A549 (cell line): ENCODE data around the gene PRR14. TPM values are rescaled to one million over a fixed set of nuclear protein-coding genes. Genes with fewer than 3 reads are reported as not detected.
A peak's percentile ranks its signal among the peaks of the same experiment; 100 is the strongest.
"Not testable (repeated sequence)": the region's sequence is repeated elsewhere in the genome, so short reads cannot be mapped to it uniquely, and the experiment has no call there.

ENCODE experiments used
- ATAC-seq, 2 experiments: fragments of 200-7000 bp in 1 of 2; fragments of >200 bp in 1 of 2; cut with Nextera tagmentation in 1 of 2; cut with Tn5 transposase in 1 of 2; 3 replicates each; pipeline versions ENCODE4 v1.8.0 to v1.9.1; 2018 to 2020; ENCODE audit warnings: mild to moderate bottlenecking in 1 of 2, moderate library complexity in 1 of 2
- CTCF ChIA-PET: fragments of 300-600 bp; sonication (Branson Sonifier 250); formaldehyde crosslinking; extraction: SDS; loops from one replicate; lab custom pipeline; 2021; ENCODE audit warnings: antibody characterized with exemption, inconsistent platforms; lab: Yijun Ruan, JAX
- POLR2A ChIA-PET: fragments of 350-600 bp; formaldehyde crosslinking; extraction: SDS; loops from one replicate; lab custom pipeline; 2021; ENCODE audit warnings: antibody characterized with exemption, inconsistent platforms; lab: Yijun Ruan, JAX
- DNase-seq, 2 experiments: peaks; one replicate each; pipeline versions ENCODE4 v3.0.0 to v3.0.0-alpha.2; 2011 to 2016; ENCODE audit warnings: low read depth in 1 of 2, low spot score in 1 of 2
- FAIRE-seq: peaks from 2 replicates; lab custom pipeline; 2011; peaks lifted over from hg19 to GRCh38; lab: Jason Lieb, UNC
- H3K27ac ChIP-seq, 2 experiments: fragments of >200 bp; sonication (Bioruptor Twin); formaldehyde crosslinking; 3 replicates each; pipeline ENCODE4 v1.5.1; 2016 to 2017
- H3K4me1 ChIP-seq: fragments of >200 bp; sonication (Bioruptor Twin); formaldehyde crosslinking; 3 replicates; pipeline ENCODE4 v1.6.1; 2016
- H3K4me2 ChIP-seq: fragments of >200 bp; sonication (Bioruptor Twin); formaldehyde crosslinking; 3 replicates; pipeline ENCODE4 v1.6.1; 2016
- H3K4me3 ChIP-seq: fragments of >200 bp; sonication (Bioruptor Twin); formaldehyde crosslinking; 3 replicates; pipeline ENCODE4 v1.5.1; 2016
- H3K9me3 ChIP-seq: fragments of >200 bp; sonication (Bioruptor Twin); formaldehyde crosslinking; 3 replicates; pipeline ENCODE4 v1.6.1; 2016
- ATOH8 ChIP-seq: fragments of 250-450 bp; sonication (Bioruptor Pico); IDR thresholded peaks from 2 replicates; pipeline ENCODE4 v1.5.0; 2020; ENCODE audit warnings: low read depth, mild to moderate bottlenecking, moderate library complexity
- BCL3 ChIP-seq: fragments of >200 bp; sonication (Bioruptor Twin); formaldehyde crosslinking; IDR thresholded peaks from 3 replicates; pipeline ENCODE4 v1.6.1; 2016
- CHD4 ChIP-seq: fragments of 200-600 bp; sonication (generic); IDR thresholded peaks from 2 replicates; pipeline ENCODE4 v1.6.1; 2016; ENCODE audit warnings: antibody characterized with exemption, mild to moderate bottlenecking, borderline replicate concordance
- EHF ChIP-seq: fragments of 250-450 bp; sonication (Bioruptor Pico); IDR thresholded peaks from 2 replicates; pipeline ENCODE4 v1.5.0; 2020; ENCODE audit warnings: mild to moderate bottlenecking
- ESRRA ChIP-seq: fragments of 150-350 bp; IDR thresholded peaks from 2 replicates; pipeline ENCODE4 v1.6.1; 2014; ENCODE audit warnings: mild to moderate bottlenecking, low read length, borderline replicate concordance
- FOSL2 ChIP-seq, 2 experiments: fragments of 450-650 bp in 1 of 2; fragments of >200 bp in 1 of 2; sonication (Bioruptor Twin) in 1 of 2; formaldehyde crosslinking; IDR thresholded peaks; 2 replicates each; pipeline versions ENCODE4 v1.5.0 to v1.6.1; 2016 to 2020; ENCODE audit warnings: mild to moderate bottlenecking in 1 of 2, moderate library complexity in 1 of 2
- FOXS1 ChIP-seq: fragments of 250-450 bp; sonication (Bioruptor Pico); IDR thresholded peaks from 2 replicates; pipeline ENCODE4 v1.5.0; 2020; ENCODE audit warnings: mild to moderate bottlenecking, moderate library complexity
- HOXB13 ChIP-seq: fragments of 250-450 bp; sonication (Bioruptor Pico); IDR thresholded peaks from 2 replicates; pipeline ENCODE4 v1.5.0; 2020; ENCODE audit warnings: low read depth, mild to moderate bottlenecking, moderate library complexity
- KDM1A ChIP-seq: fragments of 200-600 bp; sonication (generic); IDR thresholded peaks from 2 replicates; pipeline ENCODE4 v1.6.1; 2016; ENCODE audit warnings: low read depth, mild to moderate bottlenecking
- KDM5A ChIP-seq: fragments of 200-600 bp; sonication (generic); IDR thresholded peaks from 2 replicates; pipeline ENCODE4 v1.6.1; 2016; ENCODE audit warnings: antibody characterized with exemption, mild to moderate bottlenecking
- NFE2L2 ChIP-seq: fragments of 150-350 bp; conservative IDR thresholded peaks from 2 replicates; pipeline ENCODE4 v1.6.1; 2014; ENCODE audit warnings: low read length
- NR3C1 ChIP-seq: fragments of >200 bp; sonication (Bioruptor Twin); formaldehyde crosslinking; IDR thresholded peaks from 3 replicates; pipeline ENCODE4 v1.6.1; 2017
- RAD21 ChIP-seq, 2 experiments: fragments of >200 bp in 1 of 2; sonication (Bioruptor Twin) in 1 of 2; formaldehyde crosslinking in 1 of 2; IDR thresholded peaks in 1 of 2; conservative IDR thresholded peaks in 1 of 2; 2 replicates in 1 of 2; 3 replicates in 1 of 2; pipeline ENCODE4 v1.6.1; 2012 to 2018; ENCODE audit warnings: inconsistent platforms in 1 of 2
- RARB ChIP-seq: fragments of 250-450 bp; sonication (Bioruptor Pico); IDR thresholded peaks from 2 replicates; pipeline ENCODE4 v1.8.0; 2021; ENCODE audit warnings: mild to moderate bottlenecking, moderate library complexity
- SMC3 ChIP-seq: fragments of >200 bp; sonication (Bioruptor Twin); formaldehyde crosslinking; IDR thresholded peaks from 3 replicates; pipeline ENCODE4 v1.6.1; 2018; ENCODE audit warnings: inconsistent platforms
- SREBF2 ChIP-seq: fragments of 450-650 bp; IDR thresholded peaks from 2 replicates; pipeline ENCODE4 v1.6.1; 2014; ENCODE audit warnings: mild to moderate bottlenecking, moderate library complexity
- TP53 ChIP-seq: fragments of 250-450 bp; sonication (Bioruptor Pico); IDR thresholded peaks from 2 replicates; pipeline ENCODE4 v1.5.0; 2021; ENCODE audit warnings: mild to moderate bottlenecking, moderate library complexity
- ZSCAN20 ChIP-seq: fragments of 250-450 bp; sonication (Bioruptor Pico); IDR thresholded peaks from 2 replicates; pipeline ENCODE4 v1.8.0; 2022; ENCODE audit warnings: mild to moderate bottlenecking, moderate library complexity
- WGBS: methylation state at CpG from one replicate; pipeline ENCODE4 v1.1.6; 2017; ENCODE audit errors: missing lambda C conversion rate; 5-methylcytosine and 5-hydroxymethylcytosine counted together
- polyA plus RNA-seq, 4 experiments: library from polyadenylated mRNA; depleted of rRNA in 3 of 4; stranded (reverse); fragments of >200 nt; fragmentation: RNase III in 1 of 4; extraction: RNeasy Plus Mini Kit Qiagen cat#74134 plus additional on column Dnase treatment in 1 of 4; gene quantifications; 2 replicates in 3 of 4; 3 replicates in 1 of 4; pipeline ENCODE4 v1.2.3, GENCODE V29; 2011 to 2017
- TF ChIP-seq, protein P1 (sequence below): fragments of >200 bp; sonication (Bioruptor Twin); formaldehyde crosslinking; IDR thresholded peaks from 2 replicates; pipeline ENCODE4 v1.6.1; 2016
- TF ChIP-seq, protein P2 (sequence below): IDR thresholded peaks from 2 replicates; pipeline ENCODE4 v1.6.1; 2012
- TF ChIP-seq, protein P3 (sequence below): fragments of >200 bp; sonication (Bioruptor Twin); formaldehyde crosslinking; IDR thresholded peaks from 3 replicates; pipeline ENCODE4 v1.5.1; 2016

PRR14 gene
- polyA plus RNA-seq, 2 of the 4 experiments (the other 2 are of a cell fraction), result 6.3 to 18.2 TPM

GRCh38 chr16:30628628-30629540 lies 21.9 kb upstream of the PRR14 start:
- DNase-seq (peak; percentile 73 to 86), ATAC-seq (peak; percentile 95 to 99), FAIRE-seq (no peak)
- H3K9me3 ChIP-seq, result no peaks in the 10 kb centered on the region
- H3K27ac ChIP-seq, result peak overlapping the region; percentile 58 to 78
- TF ChIP-seq RAD21 (conservative IDR thresholded peaks at IDR 0.05 in 1 of 2, IDR thresholded peaks at IDR 0.05 in 1 of 2) (peak; percentile 81), TP53 (no peak), EHF (CRISPR knock-in tag) (no peak), KDM5A (no peak), ZSCAN20 (CRISPR knock-in tag) (no peak), NFE2L2 (no peak), FOXS1 (no peak), FOSL2 (IDR thresholded peaks at IDR 0.05) (no peak), FOSL2 (CRISPR knock-in tag; IDR thresholded peaks at IDR 0.05) (no peak), SMC3 (peak; percentile 88), BCL3 (no peak), RARB (CRISPR knock-in tag) (peak; percentile 89), KDM1A (no peak), ATOH8 (CRISPR knock-in tag) (no peak), SREBF2 (no peak), HOXB13 (CRISPR knock-in tag) (no peak), CHD4 (no peak), ESRRA (no peak; the same call in 1 of the 2 replicates), NR3C1 (no peak)
- TF ChIP-seq, protein P1, sequence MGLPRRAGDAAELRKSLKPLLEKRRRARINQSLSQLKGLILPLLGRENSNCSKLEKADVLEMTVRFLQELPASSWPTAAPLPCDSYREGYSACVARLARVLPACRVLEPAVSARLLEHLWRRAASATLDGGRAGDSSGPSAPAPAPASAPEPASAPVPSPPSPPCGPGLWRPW, result no peak
- TF ChIP-seq, protein P2, sequence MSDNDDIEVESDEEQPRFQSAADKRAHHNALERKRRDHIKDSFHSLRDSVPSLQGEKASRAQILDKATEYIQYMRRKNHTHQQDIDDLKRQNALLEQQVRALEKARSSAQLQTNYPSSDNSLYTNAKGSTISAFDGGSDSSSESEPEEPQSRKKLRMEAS, result peak; percentile 50
- TF ChIP-seq, protein P3, sequence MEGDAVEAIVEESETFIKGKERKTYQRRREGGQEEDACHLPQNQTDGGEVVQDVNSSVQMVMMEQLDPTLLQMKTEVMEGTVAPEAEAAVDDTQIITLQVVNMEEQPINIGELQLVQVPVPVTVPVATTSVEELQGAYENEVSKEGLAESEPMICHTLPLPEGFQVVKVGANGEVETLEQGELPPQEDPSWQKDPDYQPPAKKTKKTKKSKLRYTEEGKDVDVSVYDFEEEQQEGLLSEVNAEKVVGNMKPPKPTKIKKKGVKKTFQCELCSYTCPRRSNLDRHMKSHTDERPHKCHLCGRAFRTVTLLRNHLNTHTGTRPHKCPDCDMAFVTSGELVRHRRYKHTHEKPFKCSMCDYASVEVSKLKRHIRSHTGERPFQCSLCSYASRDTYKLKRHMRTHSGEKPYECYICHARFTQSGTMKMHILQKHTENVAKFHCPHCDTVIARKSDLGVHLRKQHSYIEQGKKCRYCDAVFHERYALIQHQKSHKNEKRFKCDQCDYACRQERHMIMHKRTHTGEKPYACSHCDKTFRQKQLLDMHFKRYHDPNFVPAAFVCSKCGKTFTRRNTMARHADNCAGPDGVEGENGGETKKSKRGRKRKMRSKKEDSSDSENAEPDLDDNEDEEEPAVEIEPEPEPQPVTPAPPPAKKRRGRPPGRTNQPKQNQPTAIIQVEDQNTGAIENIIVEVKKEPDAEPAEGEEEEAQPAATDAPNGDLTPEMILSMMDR, result peak; percentile 87
- POLR2A ChIA-PET, result interaction anchor here (0.6 to 1.6 kb wide), 5 partner anchors 57 to 199 kb away, joined by 3 to 8 read pairs (median 4); partner anchors contain the start of genes DCTPP1 and ZNF688
- 18% methylated on average over 18 of the region's 18 CpGs for WGBS
- no peaks in the 10 kb centered on the region for H3K4me1 ChIP-seq
- CTCF ChIA-PET, result interaction anchor here (0.6 to 8.3 kb wide), 52 partner anchors 9 to 586 kb away, joined by 3 to 120 read pairs (median 5); partner anchors contain the start of genes DCTPP1, GDPD3, PRR14 and SEPHS2
- H3K4me2 ChIP-seq, result peak overlapping the region; percentile 68
- H3K4me3 ChIP-seq, result peak overlapping the region; percentile 34

- H3K9me3 ChIP-seq, H3K27ac ChIP-seq, FAIRE-seq, H3K4me3 ChIP-seq, H3K4me1 ChIP-seq, DNase-seq, H3K4me2 ChIP-seq, POLR2A ChIA-PET, ATAC-seq: not testable (repeated sequence)
- CTCF ChIA-PET, result interaction anchor here (0.6 to 8.3 kb wide), 9 partner anchors 9 to 1690 kb away, joined by 3 to 120 read pairs (median 4); partner anchors contain the start of genes DCTPP1, PRR14, ZNF689 and ZNF764
- 93% methylated on average over 7 of the region's 7 CpGs for WGBS
Observed at GRCh38 chr16:30632454-30632853, 18.3 kb upstream of the PRR14 start.
